HG02943 (cell line): ENCODE measurements around the gene PHLDA2.

Source experiments
- ATAC-seq: cut with Tn5 transposase; IDR thresholded peaks from one replicate; pipeline ENCODE4 v1.9.1; 2021; ENCODE audit warnings: mild to moderate bottlenecking, low read depth, moderate library complexity; ENCODE audit not compliant: unreplicated experiment

The PHLDA2 gene

GRCh38 chr11:2928605-2929530, at the start of gene PHLDA2:
Gene PHLDA2, minus strand, starts transcription at chr11:2929420. Its CDS starts 56 bp downstream, at chr11:2929364.
- ATAC-seq: no peak

GRCh38 chr11:2977113-2977512, 47.9 kb upstream of the PHLDA2 start:
- ATAC-seq: no peak

- ATAC-seq: no peak
Measured at GRCh38 chr11:2976294-2977063, 47.3 kb upstream of the PHLDA2 start.

GRCh38 chr11:2975594-2975993, 46.4 kb upstream of the PHLDA2 start:
- no peak for ATAC-seq

GRCh38 chr11:2974272-2974671, 45.1 kb upstream of the PHLDA2 start:
- no peak for ATAC-seq

GRCh38 chr11:2968341-2968900, 39.2 kb upstream of the PHLDA2 start:
- no peak for ATAC-seq

- ATAC-seq: no peak
Measured at GRCh38 chr11:2964782-2965181, 35.6 kb upstream of the PHLDA2 start.

GRCh38 chr11:2963761-2964160, 34.5 kb upstream of the PHLDA2 start:
- ATAC-seq: no peak

GRCh38 chr11:2963112-2963754, 34.0 kb upstream of the PHLDA2 start:
- no peak for ATAC-seq

- no peak for ATAC-seq
Measured at GRCh38 chr11:2961080-2961479, 31.9 kb upstream of the PHLDA2 start.

GRCh38 chr11:2960139-2960538, 30.9 kb upstream of the PHLDA2 start:
- ATAC-seq: no peak

GRCh38 chr11:2958251-2958650, 29.0 kb upstream of the PHLDA2 start:
- no peak for ATAC-seq

- ATAC-seq: no peak
Measured at GRCh38 chr11:2955906-2956476, 26.8 kb upstream of the PHLDA2 start.

GRCh38 chr11:2954263-2954662, 25.0 kb upstream of the PHLDA2 start:
- ATAC-seq: no peak

GRCh38 chr11:2952290-2952689, 23.1 kb upstream of the PHLDA2 start:
- ATAC-seq: no peak

GRCh38 chr11:2951231-2952110, 22.3 kb upstream of the PHLDA2 start:
- ATAC-seq: no peak

- ATAC-seq: no peak
Measured at GRCh38 chr11:2950825-2951224, 21.6 kb upstream of the PHLDA2 start.

GRCh38 chr11:2949920-2950319, 20.7 kb upstream of the PHLDA2 start:
- ATAC-seq: no peak

- no peak for ATAC-seq
Measured at GRCh38 chr11:2947744-2948143, 18.5 kb upstream of the PHLDA2 start.
